PC-9 (cell line): ENCODE results near the gene RGMB.

Experiments
- CTCF ChIP-seq: fragments of 200-600 bp; sonication (generic); conservative IDR thresholded peaks from 2 replicates; pipeline ENCODE4 v1.6.1; 2017; ENCODE audit warnings: mixed run types, antibody characterized with exemption, mild to moderate bottlenecking, moderate library complexity
- EZH2 ChIP-seq: fragments of 200-600 bp; sonication (generic); IDR thresholded peaks from 2 replicates; pipeline ENCODE4 v1.8.0; 2017; ENCODE audit warnings: antibody characterized with exemption, low read depth

- TF ChIP-seq CTCF (no peak), EZH2 (no peak)
Measured at GRCh38 chr5:98781964-98782363, 8.5 kb downstream of the RGMB start.
